HG03095 (cell line): ENCODE data around the gene NDUFAF8.

ENCODE experiments used
- ATAC-seq: cut with Tn5 transposase; IDR thresholded peaks from one replicate; pipeline ENCODE4 v1.9.1; 2021; ENCODE audit warnings: moderate library complexity; ENCODE audit not compliant: unreplicated experiment

NDUFAF8 gene

DNA sequence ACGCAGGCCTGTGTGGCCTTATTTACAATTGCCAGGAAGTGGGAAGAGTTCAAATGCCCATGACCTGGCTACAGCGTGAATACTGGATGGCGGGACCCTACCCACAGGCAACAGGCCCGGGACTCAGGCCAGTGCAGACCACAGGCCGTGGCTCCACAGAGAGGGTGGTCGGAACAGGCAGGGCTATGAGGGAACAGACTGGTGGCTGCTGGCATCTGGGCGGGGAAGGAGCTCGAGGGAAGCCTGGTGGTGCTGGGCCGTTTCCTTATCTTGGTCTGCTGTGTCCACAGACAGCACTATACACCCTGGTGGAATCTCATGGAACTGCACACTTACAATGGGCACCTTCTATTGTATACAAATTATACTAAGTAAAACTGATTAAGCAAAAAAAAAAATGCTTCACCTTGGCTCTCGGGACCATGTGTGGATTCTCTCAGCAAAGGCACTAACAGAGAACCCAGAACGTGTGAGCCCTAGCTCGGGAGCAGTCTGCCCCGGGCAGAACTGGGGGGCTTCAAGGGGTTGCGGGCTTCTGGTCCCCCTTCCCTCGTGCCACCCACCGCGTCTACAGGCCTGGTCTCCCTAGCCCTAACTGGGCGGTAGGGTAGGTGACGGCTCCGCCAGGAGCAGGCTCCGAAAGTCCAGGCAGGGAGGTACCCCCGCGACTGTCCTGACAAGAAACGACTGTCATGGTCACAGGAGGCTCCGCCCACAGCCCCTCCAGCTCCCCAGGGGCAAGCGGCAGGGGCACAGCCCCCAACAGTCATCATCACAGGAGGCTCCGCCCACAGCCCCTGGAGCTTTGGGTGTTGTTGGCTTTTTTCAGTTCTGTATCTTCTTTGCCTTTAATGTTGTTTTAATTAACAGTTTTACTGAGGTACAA is 38.2 kb upstream of the NDUFAF8 start:
- no peak for ATAC-seq

GRCh38 chr17:81202318-81202717 is 36.8 kb upstream of the NDUFAF8 start:
- no peak for ATAC-seq

DNA sequence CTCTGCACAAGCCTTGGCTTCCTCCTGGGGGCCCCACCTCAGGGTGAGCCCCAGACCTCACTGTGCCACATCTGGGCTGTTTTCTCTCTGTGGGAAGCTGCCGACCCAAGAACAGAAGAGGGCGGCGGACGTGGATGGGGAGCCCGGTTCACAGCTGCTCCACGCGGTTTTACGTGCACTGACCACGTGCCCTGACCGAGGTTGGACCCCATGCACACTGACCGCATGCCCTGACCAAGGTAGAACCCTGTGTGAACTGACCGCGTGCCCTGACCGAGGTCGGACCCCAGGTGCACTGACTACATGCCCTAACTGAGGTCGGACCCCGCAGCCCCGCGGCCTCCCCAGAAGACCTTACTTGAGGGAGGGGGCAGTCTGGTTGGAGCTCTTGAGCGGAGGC is 36.0 kb upstream of the NDUFAF8 start:
- ATAC-seq, result no peak

- no peak for ATAC-seq
Observed at GRCh38 chr17:81204578-81204977, 34.5 kb upstream of the NDUFAF8 start.

DNA sequence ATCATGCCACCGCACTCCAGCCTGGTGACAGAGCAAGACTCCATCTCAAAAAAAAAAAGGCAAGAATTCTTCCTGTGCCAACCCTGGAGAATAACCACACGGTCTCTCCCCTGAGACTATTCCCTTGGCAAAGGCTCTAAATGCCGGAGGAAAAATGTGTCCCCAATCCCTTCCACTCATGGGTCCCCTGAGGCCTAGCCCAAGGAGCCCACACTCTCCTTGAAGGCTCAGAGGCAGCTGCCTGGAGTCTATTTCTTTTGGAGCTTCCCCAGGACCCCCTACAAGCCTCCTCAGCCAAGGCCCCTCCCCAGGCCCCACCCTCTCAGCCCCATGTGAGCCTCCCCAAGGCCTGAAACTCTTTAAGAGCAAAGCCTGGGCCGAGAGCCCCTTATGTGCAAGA is 33.0 kb upstream of the NDUFAF8 start:
- no peak for ATAC-seq

DNA sequence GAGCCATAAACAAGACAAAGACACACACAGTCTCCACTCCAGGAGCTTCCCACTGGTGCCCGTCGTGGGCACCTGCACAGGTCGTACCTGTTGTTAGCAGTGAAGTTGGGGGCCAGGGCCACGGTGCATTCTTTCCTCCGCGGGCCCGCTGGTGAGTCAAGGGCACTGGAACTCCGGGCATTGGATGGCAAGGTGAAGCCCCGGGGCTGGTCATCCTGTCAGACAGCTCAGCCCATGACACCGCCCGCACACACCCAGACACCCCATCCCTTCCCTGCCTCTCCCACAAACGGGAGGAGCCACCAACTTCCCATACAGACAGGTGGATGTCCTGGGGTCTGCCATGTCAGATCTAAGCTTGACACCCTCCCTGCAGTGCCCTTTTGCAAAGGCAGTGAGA is 32.5 kb upstream of the NDUFAF8 start:
- ATAC-seq, result no peak

GRCh38 chr17:81207610-81208581 is 31.2 kb upstream of the NDUFAF8 start:
- no peak for ATAC-seq

GRCh38 chr17:81208651-81209050 is 30.5 kb upstream of the NDUFAF8 start:
- no peak for ATAC-seq

- ATAC-seq, result no peak
Observed at GRCh38 chr17:81209141-81209540, 30.0 kb upstream of the NDUFAF8 start.

GRCh38 chr17:81210466-81210865 is 28.7 kb upstream of the NDUFAF8 start:
- no peak for ATAC-seq

- ATAC-seq, result no peak
Observed at GRCh38 chr17:81210868-81211267, 28.2 kb upstream of the NDUFAF8 start.

DNA sequence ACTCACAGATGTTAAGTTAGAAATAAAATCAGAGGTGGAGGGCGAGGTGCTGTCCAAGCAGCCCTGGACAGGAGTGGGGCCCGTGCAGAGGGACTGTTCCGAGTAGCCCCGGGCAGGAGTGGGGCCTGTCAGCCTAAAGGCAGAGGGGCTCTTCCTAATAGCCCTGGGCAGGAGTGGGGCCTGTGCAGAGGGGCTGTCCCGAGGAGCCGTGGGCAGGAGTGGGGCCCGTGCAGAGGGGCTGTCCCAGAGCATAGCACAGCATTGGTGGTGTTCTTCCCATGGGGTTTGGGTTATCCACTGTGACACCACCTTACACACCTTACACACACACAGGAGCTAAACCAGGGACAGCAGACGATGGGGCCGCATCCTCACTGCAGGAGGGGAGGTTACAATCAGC is 26.8 kb upstream of the NDUFAF8 start:
- no peak for ATAC-seq

DNA sequence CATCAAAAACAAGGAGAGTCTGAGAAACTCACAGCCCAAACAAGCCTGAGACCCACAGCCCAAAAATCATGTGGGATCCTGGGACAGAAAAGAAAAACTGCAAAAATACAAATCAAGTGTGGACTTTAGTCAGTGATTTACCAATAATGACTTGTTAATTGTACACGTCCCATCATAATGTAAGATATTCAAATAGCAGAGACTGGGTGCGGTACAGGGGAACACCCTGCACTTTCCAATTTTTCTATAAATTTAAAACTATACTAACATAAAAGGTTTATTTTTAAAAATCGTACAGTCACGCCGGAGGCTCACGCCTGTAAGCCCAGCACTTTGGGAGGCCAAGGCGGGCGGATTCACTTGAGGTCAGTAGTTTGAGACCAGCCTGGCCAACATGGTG is 25.1 kb upstream of the NDUFAF8 start:
- ATAC-seq, result no peak

- ATAC-seq, result no peak
Observed at GRCh38 chr17:81217491-81217890, 21.6 kb upstream of the NDUFAF8 start.

- ATAC-seq, result no peak
Observed at GRCh38 chr17:81218459-81218858, 20.7 kb upstream of the NDUFAF8 start.

GRCh38 chr17:81218991-81219390 is 20.1 kb upstream of the NDUFAF8 start:
- no peak for ATAC-seq

- no peak for ATAC-seq
Observed at GRCh38 chr17:81219476-81220180, 19.5 kb upstream of the NDUFAF8 start.

DNA sequence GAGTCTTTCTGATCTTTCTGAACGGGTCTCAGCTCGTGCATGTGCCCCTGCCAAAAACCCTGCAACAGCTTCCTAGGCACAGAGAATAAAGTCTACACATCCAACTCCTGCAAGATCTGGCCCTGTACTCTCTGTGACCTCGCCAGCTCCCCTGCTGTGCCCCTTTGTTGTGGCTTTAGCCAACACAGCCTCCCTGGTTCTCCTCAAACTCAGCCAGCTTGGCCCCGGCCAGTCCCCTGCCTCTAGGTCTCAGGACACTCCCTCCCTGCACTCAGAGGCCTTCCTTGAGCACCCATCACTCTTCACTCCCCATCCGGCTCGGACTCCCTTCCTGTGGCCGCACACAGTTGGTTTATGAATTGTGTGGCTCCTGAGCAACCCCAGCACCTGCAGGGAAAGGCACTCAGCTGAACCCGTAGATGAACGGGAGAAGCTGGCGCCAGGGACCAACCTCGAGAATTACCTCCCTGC is 17.7 kb upstream of the NDUFAF8 start:
- ATAC-seq, result no peak

GRCh38 chr17:81221842-81222619 is 17.1 kb upstream of the NDUFAF8 start:
- ATAC-seq, result no peak

DNA sequence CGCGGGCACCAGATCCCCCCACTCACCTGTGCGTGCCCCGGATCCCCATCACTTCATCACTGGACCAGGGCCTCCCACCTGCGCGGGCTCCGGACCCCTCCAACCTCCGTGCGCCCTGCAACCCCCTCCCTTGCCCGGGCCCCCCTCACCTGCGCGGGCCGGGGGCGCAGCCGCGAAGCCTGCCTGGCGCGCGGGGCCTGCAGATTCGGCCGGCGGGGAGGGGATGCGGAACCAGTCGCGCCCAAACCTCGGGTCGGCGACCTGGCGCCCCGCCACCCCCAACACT is 16.6 kb upstream of the NDUFAF8 start:
- no peak for ATAC-seq
